Choroid plexus epithelial cell (primary cell): ENCODE measurements around the gene RBM33.

Experiments
- DNase-seq: peaks from one replicate; pipeline ENCODE4 v3.0.0-alpha.2; 2010; ENCODE audit warnings: low read depth
- H3K4me3 ChIP-seq: 2 replicates; pipeline ENCODE4 v1.5.1; 2011; ENCODE audit warnings: low read depth, mild to moderate bottlenecking, control low read depth, low read length, moderate library complexity
- TF ChIP-seq, protein P1 (sequence below): conservative IDR thresholded peaks from 2 replicates; pipeline ENCODE4 v1.5.1; 2011; ENCODE audit warnings: low read depth, mild to moderate bottlenecking, control low read depth, inconsistent platforms, low read length, moderate library complexity

RBM33 gene

DNA sequence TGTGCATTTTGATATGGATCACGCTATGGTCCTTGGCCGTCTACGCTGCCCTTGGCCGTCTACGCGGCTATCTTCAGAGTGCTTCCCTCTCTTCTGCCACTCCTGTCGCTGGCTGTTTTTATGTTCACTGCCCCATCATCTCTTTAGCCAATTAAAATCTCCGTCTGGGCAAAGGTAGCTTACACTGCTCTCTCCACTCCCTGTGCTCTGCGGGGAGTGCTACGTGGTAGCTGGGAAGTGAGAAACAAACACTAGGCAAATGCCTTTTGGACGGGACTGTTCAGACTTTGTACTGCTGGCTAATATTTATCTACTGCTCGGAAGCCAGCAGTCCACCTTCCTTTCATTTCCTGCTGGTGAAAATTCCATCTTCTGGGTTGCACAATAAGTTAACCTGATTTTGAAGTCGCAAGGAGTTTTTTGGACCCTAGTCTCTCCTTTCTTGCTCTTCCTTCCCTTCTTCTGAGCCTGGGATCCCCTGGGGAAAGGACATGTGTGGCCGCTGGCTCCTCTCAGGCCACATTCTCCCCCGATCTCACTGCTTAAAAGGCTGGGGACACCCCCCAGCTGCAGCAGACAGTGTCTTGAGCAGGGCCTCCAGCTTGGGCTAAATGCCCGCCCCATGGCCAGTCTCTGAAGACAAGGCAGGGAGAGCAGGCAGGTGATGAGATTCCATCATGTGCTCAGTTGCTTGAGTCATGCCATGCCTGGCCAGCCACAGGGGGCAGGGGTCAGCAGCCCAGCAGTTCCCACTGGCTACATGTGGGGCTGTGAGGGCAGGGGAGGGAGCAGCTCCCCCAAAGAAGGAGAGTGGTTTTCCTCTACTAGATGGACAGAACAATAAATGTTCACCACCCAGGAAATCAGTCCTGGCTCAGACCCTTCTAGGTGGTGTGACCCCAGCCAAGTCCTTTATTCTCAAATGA, 25.5 kb upstream of the RBM33 start:
- H3K4me3 ChIP-seq, result no peak overlapping the region
- DNase-seq, result peak; percentile 79
- TF ChIP-seq, protein P1, sequence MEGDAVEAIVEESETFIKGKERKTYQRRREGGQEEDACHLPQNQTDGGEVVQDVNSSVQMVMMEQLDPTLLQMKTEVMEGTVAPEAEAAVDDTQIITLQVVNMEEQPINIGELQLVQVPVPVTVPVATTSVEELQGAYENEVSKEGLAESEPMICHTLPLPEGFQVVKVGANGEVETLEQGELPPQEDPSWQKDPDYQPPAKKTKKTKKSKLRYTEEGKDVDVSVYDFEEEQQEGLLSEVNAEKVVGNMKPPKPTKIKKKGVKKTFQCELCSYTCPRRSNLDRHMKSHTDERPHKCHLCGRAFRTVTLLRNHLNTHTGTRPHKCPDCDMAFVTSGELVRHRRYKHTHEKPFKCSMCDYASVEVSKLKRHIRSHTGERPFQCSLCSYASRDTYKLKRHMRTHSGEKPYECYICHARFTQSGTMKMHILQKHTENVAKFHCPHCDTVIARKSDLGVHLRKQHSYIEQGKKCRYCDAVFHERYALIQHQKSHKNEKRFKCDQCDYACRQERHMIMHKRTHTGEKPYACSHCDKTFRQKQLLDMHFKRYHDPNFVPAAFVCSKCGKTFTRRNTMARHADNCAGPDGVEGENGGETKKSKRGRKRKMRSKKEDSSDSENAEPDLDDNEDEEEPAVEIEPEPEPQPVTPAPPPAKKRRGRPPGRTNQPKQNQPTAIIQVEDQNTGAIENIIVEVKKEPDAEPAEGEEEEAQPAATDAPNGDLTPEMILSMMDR, result no peak

DNA sequence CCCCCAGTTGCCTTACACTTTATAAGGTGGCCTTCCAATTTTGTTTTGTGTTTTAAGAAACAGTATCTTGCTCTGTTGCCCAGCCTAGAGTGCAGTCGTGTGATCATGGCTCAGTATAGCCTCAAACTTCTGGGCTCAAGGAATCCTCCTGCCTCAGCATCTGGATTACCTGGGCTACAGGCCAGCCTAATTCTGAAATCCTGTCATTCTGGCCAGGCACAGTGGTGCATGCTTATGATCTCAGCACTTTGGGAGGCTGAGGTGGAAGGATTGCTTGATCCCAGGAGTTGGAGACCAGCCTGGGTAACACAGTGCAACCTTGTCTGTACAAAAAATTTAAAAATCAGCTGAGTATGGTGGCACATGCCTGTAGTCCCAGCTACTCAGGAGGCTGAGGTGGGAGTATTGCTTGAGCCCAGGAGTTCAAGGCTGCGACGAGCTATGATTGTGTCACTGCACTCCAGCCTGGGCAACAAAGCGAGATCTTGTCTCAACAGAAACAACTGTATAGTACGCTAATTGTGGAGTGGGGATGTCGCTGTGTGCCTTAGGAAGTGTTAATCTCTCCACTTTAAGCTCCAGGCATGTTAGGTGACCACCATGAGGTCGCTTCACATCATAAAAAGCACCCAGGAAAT, 24.7 kb upstream of the RBM33 start:
- H3K4me3 ChIP-seq, result no peak overlapping the region
- TF ChIP-seq, protein P1, result no peak
- DNase-seq, result no peak

DNA sequence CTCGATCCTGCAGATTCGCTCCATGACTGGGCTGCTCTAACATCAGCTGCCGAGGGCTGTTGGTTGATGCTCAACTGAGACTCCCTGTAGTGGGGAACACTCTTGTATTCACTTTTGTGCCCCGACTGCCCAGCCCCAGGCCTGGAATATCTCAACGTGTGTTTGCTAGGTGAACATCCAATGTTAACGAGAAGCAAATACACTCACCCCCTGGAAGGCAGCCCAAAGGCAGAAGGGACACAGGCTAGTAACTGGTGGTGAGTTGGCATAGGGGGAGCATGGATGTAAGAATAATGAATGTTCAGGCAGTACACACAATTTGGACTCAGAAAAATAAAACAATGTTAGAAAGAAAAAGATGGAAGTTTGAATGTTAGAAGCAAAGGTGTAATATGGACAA, 24.0 kb upstream of the RBM33 start:
- DNase-seq, result no peak
- TF ChIP-seq, protein P1, result no peak
- H3K4me3 ChIP-seq, result no peak overlapping the region

DNA sequence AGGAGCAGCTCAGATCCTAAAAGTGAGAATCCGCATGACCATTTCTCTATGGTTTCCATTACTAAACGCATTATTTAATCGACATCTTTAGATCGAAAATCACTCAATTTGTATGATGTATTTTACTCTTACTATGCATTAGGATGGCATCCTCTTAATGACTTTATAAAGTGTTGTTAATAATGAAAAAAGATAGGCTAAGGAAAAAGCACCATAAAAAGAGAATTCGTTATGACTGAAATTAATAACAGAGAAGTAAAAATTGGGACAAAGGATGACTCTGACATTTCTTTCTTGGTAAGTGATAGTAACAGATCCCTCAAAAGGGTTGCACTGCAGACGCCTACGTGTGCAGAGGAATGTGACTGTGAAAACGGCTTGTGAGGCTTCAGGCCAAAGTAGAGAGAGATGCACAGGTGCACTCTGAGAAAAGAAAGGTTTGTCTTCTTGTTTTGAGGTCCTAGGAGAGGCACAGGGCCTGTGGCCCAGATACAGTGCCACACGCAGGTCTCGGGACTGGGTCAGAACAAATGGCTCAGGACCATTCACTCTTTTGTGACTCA, 23.0 kb upstream of the RBM33 start:
- DNase-seq, result no peak
- no peak overlapping the region for H3K4me3 ChIP-seq
- TF ChIP-seq, protein P1, result no peak

DNA sequence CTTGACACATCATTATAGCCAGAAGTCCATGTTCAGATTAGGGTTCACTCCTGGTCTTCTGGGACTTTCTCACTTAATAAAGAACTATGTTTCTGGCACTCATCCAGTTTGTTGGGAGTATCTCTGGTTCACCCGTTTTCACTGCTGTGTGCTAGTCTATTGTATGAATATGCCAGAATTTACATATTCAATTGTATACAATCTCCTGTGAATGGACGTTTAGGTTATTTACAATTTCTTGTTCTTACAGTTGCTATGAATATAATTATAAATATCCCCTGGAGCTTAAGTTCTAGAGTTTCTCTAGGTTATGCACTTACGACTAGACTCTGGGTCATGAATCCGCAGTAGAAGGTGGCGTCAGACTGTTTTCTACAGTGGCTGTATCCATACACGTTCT, 20.0 kb upstream of the RBM33 start:
- H3K4me3 ChIP-seq, result no peak overlapping the region
- TF ChIP-seq, protein P1, result no peak
- DNase-seq, result no peak

DNA sequence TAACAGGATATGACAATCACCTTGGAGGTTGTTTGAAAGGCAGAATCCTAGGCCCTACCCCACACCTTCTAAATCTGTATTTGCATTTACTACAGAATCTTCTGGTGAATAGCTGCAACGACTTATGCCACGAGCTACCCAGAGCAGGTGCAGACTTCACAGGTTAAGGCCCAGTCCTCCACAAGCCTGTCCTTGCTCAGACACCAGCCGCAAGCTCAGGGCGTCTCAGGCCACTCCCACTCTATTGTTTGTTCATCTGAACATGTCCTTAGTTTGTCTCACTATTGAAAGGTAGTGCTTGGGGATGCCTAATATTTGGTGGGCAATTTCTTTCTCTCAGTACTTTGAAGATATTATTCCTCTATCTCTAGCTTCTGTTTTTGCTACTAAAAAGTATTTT, 18.9 kb upstream of the RBM33 start:
- H3K4me3 ChIP-seq, result no peak overlapping the region
- no peak for DNase-seq
- TF ChIP-seq, protein P1, result no peak

DNA sequence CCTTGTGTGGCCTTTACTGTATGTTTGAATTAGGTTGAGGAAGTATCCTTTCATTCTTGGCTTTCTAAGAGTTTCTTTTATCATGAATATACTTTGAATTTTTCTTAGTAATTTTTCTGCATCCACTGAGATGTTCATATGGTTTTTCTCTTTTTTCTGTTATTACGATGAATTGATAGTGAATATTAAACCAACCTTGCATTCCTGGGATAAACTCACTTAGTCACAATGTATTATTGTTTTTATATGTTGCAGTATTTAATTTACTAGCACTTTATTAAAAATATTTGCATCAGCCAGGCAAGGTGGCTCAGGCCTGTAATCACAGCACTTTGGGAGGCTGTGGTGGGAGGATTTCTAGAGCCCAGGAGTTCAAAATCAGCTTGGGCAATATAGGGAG, 15.3 kb upstream of the RBM33 start:
- no peak overlapping the region for H3K4me3 ChIP-seq
- DNase-seq, result no peak
- TF ChIP-seq, protein P1, result no peak
